Effector memory CD8-positive, alpha-beta T cell (primary cell): Measurements from ENCODE around the gene TRAF3IP1.
"Not testable (repeated sequence)": the region's sequence is repeated elsewhere in the genome, so short reads cannot be mapped to it uniquely, and the experiment has no call there.

ENCODE experiments used
- ATAC-seq: fragments of 150-1000 bp; cut with Tn5 transposase; replicated peaks from 2 replicates; pipeline ENCODE4 v1.10.0; 2021; ENCODE audit warnings: mild to moderate bottlenecking, moderate library complexity
- DNase-seq, 3 experiments: peaks; one replicate each; pipeline ENCODE4 v3.0.0; 2021
- H3K27ac Mint-ChIP-seq, 2 donors: one replicate each; pipeline ENCODE4 v1.8.0; 2022; ENCODE audit warnings: mild to moderate bottlenecking in 2 of 2, mixed read lengths in 2 of 2, moderate library complexity in 2 of 2
- H3K27me3 Mint-ChIP-seq, 2 donors: one replicate each; pipeline ENCODE4 v1.8.0; 2022; ENCODE audit warnings: mixed read lengths in 2 of 2
- H3K36me3 Mint-ChIP-seq: one replicate; pipeline ENCODE4 v1.8.0; 2022; ENCODE audit warnings: mild to moderate bottlenecking, moderate library complexity, mixed read lengths; ENCODE audit not compliant: insufficient read depth
- H3K4me1 Mint-ChIP-seq, 2 donors: one replicate each; pipeline ENCODE4 v1.8.0; 2022; ENCODE audit warnings: low read depth in 2 of 2, mixed read lengths in 2 of 2
- H3K4me3 Mint-ChIP-seq, 2 donors: one replicate each; pipeline ENCODE4 v1.8.0; 2022; ENCODE audit warnings: mild to moderate bottlenecking in 2 of 2, mixed read lengths in 2 of 2, moderate library complexity in 2 of 2
- H3K9me3 Mint-ChIP-seq, 2 donors: one replicate each; pipeline ENCODE4 v1.8.0; 2022; ENCODE audit warnings: mixed read lengths in 2 of 2

The TRAF3IP1 gene

DNA sequence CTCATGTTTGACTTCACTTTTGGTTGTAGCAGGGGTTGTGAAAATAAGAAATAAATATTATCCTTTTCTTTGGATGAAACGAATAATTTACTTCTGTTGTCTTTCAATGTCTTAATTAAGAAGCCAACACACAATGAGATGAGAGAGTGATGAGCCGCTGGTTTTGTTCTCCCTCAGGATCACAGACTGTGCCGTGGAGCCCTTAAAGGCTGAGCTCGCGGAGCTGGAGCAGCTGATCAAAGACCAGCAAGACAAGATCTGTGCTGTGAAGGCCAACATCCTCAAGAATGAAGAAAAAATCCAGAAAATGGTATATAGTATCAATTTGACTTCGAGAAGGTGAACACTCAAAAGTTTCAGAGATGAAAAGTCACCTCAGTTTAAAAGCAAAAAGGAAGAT is 78.3 kb downstream of the TRAF3IP1 start:
- Mint-ChIP-seq H3K9me3 (no peaks in the 10 kb centered on the region), H3K4me3 (no peak overlapping the region), H3K4me1 (no peaks in the 10 kb centered on the region), H3K27ac (peak overlapping the region; percentile 20 to 68), H3K36me3 (no peaks in the 10 kb centered on the region), H3K27me3 (no peaks in the 10 kb centered on the region)
- no peak for ATAC-seq
- DNase-seq, result no peak

DNA sequence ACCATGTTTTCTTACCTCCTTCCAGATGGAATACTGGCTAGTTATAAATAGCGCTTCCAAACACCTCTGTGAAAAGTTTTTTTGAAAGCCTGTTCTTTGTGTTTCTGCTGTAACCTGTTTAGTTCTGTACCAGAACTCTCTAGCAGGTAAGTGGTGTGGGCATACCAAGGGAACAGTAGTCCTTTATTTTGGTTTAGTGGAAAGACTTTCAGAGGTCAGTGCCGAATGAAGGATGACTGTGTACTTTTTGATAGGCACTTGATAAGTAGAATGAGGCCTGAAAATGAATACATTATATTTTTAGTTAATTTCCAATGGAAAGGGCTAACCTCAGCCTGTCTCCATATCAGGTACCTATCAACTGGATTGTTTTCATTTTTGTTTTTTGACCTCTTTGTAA is 78.8 kb downstream of the TRAF3IP1 start:
- DNase-seq (no peak), ATAC-seq (no peak)
- Mint-ChIP-seq H3K27ac (peak overlapping the region in 1 of 2 donors; percentile 2), H3K4me3 (no peak overlapping the region), H3K27me3 (no peaks in the 10 kb centered on the region), H3K36me3 (no peaks in the 10 kb centered on the region), H3K9me3 (no peaks in the 10 kb centered on the region), H3K4me1 (no peaks in the 10 kb centered on the region)

DNA sequence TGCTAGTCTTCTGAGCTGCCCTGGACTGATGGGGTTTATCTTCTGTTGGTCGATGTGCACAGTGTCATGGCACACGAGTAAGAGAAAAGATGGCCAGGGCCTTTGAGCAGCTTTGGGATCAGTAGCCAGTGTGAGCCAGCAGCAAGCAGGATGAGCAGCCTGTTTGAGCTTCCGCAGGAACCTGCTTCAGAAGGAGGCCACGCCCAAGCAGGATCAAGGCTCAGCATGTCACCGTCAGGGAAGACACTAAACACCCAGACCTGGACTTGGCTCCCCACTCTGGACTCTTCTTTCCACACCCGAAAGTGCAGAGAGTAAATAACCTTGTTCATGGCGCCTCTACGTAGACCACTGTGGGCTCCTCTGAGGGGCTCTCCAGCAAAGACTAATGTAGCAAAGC is 81.2 kb downstream of the TRAF3IP1 start:
- Mint-ChIP-seq H3K27me3 (no peaks in the 10 kb centered on the region), H3K4me1 (peaks cover 5 to 11% of the 10 kb centered on the region in 2 donors), H3K4me3 (no peak overlapping the region), H3K9me3 (no peaks in the 10 kb centered on the region), H3K36me3 (no peaks in the 10 kb centered on the region), H3K27ac (no peak overlapping the region)
- DNase-seq, result no peak
- no peak for ATAC-seq

DNA sequence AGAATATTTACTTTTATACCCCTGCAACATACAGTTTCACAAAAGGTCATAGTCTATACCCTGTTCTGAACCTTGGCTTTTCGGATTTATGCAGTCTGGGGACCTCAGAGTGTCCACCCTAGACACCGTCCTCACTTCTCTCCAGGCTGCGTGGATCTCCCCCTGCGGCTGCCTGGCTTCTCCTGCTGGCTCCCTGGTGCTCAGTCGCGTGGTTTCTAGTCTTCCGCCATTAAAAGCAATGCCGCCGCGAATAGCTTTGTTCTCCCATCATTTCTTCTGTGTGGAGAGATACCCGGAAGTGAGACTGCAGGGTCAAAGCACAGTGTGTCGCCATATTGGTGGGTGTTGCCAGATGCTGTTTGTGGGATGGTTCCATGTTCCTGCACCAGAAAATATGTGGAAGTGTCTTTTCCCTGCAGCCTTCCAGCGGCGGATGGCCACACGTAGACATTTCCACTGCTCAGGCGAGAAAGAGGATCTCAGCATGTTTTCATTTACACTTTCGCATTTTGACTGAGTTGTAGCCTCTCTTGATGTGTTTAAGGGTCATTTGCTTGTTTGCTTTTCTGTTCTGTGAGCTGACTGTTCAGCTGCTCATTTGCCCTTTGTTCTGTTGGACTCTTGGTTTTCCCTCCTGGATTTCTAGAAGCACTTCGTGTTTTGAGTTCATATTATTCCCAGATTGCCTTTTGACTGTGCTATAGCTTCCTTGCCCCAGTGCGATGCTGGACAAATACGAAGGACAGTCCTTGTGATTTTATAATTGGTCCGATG is 83.5 kb downstream of the TRAF3IP1 start:
- Mint-ChIP-seq H3K4me1 (peaks cover 5 to 11% of the 10 kb centered on the region in 2 donors), H3K9me3 (no peaks in the 10 kb centered on the region)

DNA sequence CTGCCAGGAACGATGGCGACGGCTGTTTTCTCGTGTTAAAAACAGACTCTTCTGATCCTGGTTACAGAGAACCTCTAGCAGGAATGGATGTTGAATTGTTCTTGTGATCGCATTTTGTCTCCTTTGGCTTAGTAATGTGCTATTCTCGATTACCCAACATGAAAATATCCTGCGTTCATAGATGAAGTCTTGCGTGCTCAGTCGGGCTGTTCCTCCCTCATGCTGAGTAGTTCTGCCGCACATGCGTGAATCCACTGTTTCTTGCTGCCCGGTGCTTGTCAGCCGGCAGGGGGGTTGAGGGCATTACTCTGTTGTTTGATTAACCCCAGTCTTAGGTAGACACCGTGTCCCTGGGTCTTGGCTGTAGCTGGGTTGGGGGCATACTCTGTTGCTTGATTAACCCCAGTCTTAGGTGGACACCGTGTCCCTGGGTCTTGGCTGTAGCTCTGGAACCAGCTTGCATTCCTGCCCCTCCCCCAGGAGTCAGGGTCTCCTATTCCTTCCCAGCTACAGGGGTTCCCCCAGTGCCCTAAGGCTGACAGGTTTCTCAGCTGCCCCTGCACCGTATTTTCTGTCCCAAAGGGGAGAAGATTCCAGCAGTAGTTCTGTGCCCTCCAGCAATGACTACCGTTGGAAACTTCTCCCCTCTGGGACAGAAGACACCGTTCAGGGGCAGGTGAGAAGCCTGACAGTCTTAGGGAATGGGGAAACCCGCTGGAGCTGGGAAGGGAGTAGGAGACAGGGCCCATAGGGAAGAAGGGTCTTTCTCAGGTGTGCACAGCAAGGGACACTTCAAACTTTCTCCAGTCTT is 84.3 kb downstream of the TRAF3IP1 start:
- no peaks in the 10 kb centered on the region for H3K27me3 Mint-ChIP-seq
- DNase-seq (no peak), ATAC-seq (no peak)
- H3K27ac Mint-ChIP-seq, result peak overlapping the region; percentile 86 to 95
- peaks cover 5 to 11% of the 10 kb centered on the region in 2 donors for H3K4me1 Mint-ChIP-seq
- H3K9me3 Mint-ChIP-seq, result no peaks in the 10 kb centered on the region
- H3K36me3 Mint-ChIP-seq, result no peaks in the 10 kb centered on the region
- H3K4me3 Mint-ChIP-seq, result no peak overlapping the region

More for the DNA sequence above, 83.5 kb downstream of the TRAF3IP1 start:
- H3K27me3 Mint-ChIP-seq, result no peaks in the 10 kb centered on the region
- no peak overlapping the region for H3K4me3 Mint-ChIP-seq
- H3K27ac Mint-ChIP-seq, result peak overlapping the region in 1 of 2 donors; percentile 87
- H3K36me3 Mint-ChIP-seq, result no peaks in the 10 kb centered on the region
- ATAC-seq, result no peak
- DNase-seq, result no peak

DNA sequence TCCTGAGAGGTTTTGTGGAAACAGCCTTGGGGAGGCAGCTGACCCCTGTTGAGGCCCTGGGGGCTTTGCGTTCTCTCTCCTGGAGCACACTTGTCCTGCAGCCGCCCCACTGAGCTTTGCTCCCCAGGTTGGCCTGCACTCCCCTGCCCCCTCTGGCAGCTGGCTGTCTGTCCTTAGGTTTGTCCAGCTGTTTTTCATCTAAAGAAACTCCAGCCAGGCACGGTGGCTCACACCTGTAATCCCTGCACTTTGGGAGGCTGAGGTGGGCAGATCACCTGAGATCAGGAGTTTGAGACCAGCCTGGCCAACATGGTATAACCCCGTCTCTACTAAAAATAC is 84.9 kb downstream of the TRAF3IP1 start:
- not testable (repeated sequence) for ATAC-seq, DNase-seq, H3K36me3 Mint-ChIP-seq, H3K9me3 Mint-ChIP-seq, H3K27me3 Mint-ChIP-seq
- Mint-ChIP-seq H3K4me3 (peak overlapping the region in 1 of 2 donors; percentile 47), H3K4me1 (peaks cover 5 to 11% of the 10 kb centered on the region in 2 donors), H3K27ac (peak overlapping the region; percentile 86 to 95)

DNA sequence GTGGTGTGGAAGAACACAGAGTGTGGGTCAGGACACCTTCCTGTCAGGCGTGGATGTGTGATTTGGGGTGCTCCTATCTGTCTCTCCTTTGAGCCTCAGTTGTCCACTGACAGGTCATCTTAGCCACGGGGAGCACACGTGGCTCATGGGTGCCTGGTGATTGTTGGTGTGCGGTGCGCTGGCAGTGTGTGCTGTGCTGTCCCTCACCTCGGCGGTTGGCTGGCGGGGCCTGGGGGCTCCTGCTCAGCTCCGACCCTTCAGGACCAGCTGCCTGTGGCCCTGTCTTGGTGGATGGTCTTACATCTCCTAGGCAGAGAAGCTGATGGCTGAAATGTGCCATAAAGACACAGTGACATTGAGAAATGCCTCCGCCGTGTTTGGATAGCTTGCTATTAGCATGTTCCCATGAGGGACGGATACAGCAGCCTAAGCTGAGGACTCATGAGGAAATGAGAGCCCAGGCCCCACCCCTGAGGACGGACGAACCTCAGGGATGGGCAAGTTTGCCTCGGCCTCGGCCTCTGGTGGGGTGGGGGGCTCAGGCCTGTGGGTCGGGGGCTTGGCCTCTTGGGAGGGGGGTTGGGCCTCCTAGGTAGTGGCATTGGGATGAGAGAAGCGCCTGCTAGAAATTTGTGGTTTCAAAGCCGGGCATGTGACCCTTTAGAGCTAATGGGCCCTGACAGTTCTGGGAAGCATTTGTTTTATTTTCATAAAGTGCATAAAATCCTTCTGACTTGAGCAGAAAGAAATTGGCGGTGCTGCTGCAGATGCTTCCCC is 86.1 kb downstream of the TRAF3IP1 start:
- ATAC-seq, result no peak
- H3K4me1 Mint-ChIP-seq, result peaks cover 5 to 11% of the 10 kb centered on the region in 2 donors
- H3K27ac Mint-ChIP-seq, result peak overlapping the region; percentile 86 to 95

DNA sequence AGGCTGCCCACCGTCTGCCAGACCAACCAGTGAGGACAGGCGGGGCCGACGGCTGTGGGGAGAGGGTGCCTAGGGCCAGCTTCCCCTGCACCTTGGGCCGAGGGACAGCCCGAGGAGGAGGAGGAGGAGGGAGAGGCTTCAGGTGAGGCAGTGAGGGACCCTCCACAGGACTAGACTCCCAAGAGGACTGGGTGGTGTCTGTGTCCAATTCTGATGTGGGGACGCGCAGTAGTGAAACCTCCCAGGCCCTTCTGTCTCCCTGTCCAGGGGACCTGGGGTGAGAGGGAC is 86.6 kb downstream of the TRAF3IP1 start:
- H3K36me3 Mint-ChIP-seq, result no peaks in the 10 kb centered on the region
- no peak overlapping the region for H3K27ac Mint-ChIP-seq
- H3K27me3 Mint-ChIP-seq, result no peaks in the 10 kb centered on the region
- peaks cover 5 to 11% of the 10 kb centered on the region in 2 donors for H3K4me1 Mint-ChIP-seq
- ATAC-seq (no peak), DNase-seq (no peak)
- H3K9me3 Mint-ChIP-seq, result no peaks in the 10 kb centered on the region
- H3K4me3 Mint-ChIP-seq, result no peak overlapping the region

More for the DNA sequence above, 86.1 kb downstream of the TRAF3IP1 start:
- Mint-ChIP-seq H3K36me3 (no peaks in the 10 kb centered on the region), H3K27me3 (no peaks in the 10 kb centered on the region), H3K4me3 (peak overlapping the region; percentile 8 to 31), H3K9me3 (no peaks in the 10 kb centered on the region)
- no peak for DNase-seq

DNA sequence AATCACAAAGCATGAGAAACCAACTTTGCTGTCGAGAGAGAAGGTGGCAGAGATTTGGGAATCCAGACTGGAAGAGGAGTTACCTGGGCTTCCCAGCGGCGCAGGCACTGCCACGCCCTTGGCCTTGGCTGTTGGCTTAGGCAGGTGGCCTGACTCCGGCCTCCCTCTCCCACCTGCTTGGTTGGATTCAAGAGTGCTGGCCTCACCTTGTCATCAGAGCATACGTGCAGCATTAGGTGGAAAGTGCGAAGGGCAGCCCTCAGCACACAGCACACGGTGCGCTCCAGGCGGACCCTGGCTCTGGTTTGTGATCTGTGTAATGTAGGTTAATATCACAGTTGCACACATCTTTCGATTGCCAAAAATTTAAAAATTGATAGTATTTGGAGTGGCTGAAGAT is 87.2 kb downstream of the TRAF3IP1 start:
- Mint-ChIP-seq H3K4me1 (peaks cover 5 to 11% of the 10 kb centered on the region in 2 donors), H3K27me3 (no peaks in the 10 kb centered on the region), H3K36me3 (no peaks in the 10 kb centered on the region), H3K27ac (no peak overlapping the region), H3K4me3 (no peak overlapping the region), H3K9me3 (no peaks in the 10 kb centered on the region)
- ATAC-seq (no peak), DNase-seq (no peak)

DNA sequence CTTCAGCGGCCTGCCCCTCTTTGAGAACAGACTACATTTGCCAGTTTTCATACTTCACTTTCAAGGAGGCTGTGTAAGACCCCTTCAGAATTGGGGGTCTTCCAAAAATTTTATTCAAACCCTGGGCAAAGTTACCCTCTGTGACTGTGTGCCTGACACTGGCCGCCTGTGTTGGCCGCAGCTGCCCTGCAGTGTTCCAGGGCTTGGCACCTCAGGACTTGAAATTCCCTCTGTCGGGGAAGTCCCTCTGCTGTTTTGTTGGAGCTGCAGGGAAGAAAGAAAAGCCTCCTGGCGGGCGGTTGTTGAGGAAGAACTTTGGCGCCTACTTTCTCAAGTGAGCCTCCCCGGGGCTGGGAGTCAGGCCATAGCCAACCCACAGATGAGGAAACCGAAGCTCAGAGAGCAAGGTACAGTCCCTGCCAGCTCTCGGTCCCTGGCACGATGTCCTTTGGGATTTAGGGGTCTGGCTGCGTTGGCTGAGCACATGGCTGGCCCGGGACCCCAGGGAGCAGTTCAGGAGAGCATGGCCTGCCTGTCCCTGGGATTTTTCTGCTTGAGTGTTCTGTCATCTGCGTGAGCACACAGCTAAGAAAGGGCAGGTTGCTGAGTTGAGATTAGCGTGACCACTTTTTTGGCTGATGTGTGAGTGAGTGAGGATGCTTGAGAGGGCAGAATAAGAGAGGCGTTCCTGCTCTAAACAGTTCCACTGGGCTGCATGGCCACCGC is 88.5 kb downstream of the TRAF3IP1 start:
- H3K36me3 Mint-ChIP-seq, result no peaks in the 10 kb centered on the region
- no peak for ATAC-seq
- H3K27me3 Mint-ChIP-seq, result no peaks in the 10 kb centered on the region
- no peak for DNase-seq
- no peak overlapping the region for H3K4me3 Mint-ChIP-seq
- peaks cover 5 to 11% of the 10 kb centered on the region in 2 donors for H3K4me1 Mint-ChIP-seq
- H3K27ac Mint-ChIP-seq, result peak overlapping the region in 1 of 2 donors; percentile 32
- H3K9me3 Mint-ChIP-seq, result no peaks in the 10 kb centered on the region

DNA sequence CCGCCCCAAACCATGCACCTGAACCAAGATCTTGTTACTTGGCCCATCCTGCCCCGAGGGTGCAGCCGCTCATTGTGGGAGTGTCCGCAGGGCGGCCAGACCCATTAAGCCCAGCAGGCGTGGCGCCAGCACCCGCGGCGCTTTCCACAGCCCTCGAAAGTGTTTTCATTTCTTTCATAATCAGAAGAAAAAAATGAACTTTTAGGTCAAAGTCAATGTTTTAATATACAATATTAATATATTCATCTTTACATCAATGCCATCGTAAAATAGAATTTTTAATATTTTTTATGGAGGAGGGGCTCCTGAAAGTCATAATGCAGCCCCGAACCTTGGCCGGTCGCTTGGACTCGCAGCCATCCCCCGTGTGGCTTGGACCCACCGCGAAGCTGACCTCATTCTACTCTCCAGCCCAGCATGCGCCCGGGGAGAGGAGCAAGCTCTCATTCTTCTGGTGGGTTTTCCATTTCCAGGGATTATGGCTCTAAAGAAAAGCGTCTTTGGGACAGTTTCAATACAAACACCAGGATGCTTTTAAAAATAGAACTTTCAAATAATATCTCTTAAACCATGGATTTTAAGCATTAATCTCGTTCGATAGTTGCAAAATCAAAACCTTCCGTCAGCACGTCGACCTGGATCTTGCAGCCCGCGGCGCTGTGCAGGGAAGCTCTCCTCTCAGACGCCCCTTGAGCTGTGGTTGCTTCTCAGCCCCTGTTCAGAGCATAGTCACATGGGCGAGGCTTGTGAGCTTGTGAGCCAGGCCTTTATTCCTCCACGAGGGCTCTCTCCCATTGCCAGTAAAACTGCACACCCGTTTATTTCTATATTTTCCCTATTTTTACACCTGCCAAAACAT is 89.3 kb downstream of the TRAF3IP1 start:
- Mint-ChIP-seq H3K36me3 (no peaks in the 10 kb centered on the region), H3K9me3 (no peaks in the 10 kb centered on the region), H3K27me3 (no peaks in the 10 kb centered on the region), H3K4me3 (no peak overlapping the region), H3K27ac (no peak overlapping the region), H3K4me1 (peaks cover 5 to 8% of the 10 kb centered on the region in 2 donors)
- no peak for ATAC-seq
- DNase-seq, result no peak

DNA sequence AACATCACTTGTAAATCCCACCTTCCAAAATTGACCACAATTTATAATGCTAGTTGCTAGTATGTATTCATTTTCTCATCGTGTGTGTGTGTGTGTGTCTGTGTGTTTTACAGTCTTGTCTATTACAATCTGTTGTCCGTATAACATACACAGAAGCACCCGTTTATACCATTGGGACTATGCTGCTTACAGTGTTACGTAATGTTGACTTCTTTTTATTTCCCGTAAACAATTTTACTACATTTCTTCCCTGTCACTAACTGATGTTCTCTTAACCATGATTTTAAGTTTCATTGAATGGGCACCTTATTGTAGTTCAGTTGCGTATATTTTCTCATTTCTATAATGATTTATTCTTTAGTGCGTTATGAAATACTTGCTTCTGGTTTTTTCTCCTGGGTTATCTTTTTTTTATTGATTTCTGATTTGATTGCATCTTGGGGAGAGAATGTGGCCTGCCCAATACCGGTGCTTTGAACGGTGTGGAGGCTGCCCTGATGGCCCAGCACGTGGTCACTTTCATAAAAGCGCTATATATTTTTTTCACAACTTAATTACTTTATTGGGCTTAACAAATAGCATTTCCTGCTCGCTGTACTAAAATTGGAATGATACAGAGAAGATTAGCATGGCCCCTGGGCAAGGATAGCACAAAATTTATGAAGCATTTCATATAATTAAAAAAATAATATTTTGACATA is 91.9 kb downstream of the TRAF3IP1 start:
- H3K9me3 Mint-ChIP-seq, result no peaks in the 10 kb centered on the region
- H3K36me3 Mint-ChIP-seq, result no peaks in the 10 kb centered on the region
- peaks cover 0 to 6% of the 10 kb centered on the region in 2 donors for H3K4me1 Mint-ChIP-seq
- H3K27me3 Mint-ChIP-seq, result no peaks in the 10 kb centered on the region
- ATAC-seq, result no peak
- H3K4me3 Mint-ChIP-seq, result no peak overlapping the region
- no peak overlapping the region for H3K27ac Mint-ChIP-seq
- DNase-seq, result no peak
